ENCODE results near the gene TKT.

Gene TKT

DNA sequence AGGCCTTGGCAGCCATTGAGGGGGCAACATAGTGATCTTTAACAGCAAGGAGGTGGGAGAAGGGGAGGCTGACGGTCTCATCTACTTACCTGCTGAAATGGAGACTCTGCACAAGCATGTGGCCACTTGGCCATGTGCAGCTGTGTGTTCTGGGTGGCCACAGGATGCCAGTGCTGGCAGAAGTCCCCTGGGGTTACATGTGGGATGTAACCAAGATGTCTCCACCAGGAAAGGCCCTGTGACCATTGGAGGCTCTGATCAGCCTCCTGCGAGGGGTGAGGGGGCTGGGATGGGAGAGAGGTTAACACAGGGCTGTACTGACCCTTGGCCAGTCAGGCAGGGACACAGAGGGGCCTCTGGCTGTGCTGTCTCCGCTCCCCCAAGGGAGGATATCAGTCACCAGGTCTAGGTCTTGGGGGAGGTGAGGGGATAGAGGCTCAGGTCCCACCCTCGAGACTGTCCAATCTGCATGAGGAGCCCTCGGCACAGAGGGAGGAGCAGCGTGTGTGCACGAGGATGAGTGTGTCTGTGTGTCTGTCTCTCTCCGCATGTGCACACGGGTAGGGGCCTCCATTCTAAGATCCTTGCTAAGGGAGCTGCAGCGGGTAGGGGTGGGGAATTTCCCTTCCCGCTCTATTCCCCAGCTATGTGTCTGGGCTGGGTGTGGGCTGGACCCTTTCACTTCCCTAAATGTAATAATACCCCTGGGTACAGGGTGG lies 75.4 kb downstream of the TKT start:
- no peak for DNase-seq

DNA sequence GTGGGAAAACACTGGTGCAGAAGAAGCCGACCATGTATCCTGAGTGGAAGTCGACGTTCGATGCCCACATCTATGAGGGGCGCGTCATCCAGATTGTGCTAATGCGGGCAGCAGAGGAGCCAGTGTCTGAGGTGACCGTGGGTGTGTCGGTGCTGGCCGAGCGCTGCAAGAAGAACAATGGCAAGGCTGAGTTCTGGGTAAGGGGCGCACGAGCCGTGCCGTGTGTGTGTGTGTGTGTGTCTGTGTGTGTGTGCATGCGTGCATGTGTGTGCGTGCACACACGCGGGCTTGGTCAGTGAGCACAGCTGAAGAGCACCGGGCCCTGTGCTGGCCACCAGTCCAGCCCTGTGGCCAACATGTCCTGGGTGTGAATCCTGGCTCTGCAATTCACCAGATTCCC lies 76.2 kb downstream of the TKT start:
- no peak for DNase-seq

DNA sequence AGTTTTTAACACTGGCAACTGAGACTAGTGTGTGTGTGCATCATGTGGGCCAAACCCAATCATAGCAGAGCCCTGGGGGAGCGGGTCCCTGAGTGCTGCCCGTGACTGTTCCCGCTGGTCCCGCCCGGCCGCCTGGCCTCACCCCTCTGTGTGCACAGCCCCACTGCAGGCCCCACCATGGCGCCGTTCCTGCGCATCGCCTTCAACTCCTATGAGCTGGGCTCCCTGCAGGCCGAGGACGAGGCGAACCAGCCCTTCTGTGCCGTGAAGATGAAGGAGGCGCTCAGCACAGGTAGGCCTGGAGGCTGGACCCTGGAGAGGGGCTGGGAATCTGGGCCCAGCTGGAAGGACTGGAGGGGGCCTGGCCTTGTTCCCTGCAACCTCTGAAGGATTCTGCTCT lies 77.6 kb downstream of the TKT start:
- no peak for DNase-seq

DNA sequence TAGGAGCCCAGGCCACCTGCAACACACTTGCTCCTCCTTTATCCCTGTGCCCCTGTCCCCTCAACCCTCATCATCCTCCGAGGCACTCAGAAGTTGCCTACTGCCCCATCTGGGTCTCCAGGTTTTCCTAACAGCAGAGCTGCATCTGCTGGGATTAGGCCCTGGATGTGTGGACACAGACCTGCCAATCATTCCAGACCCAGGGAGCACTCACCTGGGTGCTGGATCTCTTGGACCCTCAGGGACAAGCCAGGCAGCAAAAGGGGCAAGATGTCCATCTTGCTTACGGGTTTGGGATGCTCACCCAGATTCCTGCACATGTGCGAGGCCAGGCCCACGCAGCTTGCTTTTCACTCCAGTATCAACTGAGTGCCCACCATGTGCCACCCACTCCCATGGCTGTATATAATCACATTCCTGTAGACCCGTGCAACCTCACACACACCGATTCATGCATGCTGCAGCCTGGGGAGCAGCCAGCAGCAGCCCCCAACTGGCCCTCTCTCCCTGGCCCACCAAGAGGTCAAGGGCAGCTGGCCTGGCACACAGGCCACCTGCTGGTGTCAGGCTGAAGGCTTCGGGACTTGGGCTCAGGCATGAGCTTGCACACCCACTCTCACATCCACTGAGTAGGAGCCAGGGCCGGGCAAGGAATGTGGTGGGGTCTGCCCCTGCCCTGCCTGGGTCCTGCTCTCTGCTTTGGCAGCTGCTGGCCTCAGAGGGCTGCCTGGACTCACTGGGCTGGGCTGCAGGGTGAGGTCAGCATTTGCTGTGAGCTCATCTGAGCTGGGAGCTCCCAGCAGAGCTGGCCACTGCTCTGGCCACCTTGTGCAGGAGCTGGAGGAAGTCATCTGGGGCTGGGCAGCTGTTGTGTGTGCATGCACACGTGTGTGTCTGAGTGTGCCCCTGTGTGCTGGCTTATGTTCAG lies 79.9 kb downstream of the TKT start:
- DNase-seq, result no peak

Data from right kidney (tissue), 1 donor.